DMS153 (cell line): ENCODE data around the gene FOXR2.

ENCODE experiments used
- DNase-seq: peaks from one replicate; lab custom pipeline; 2025; lab: John Stamatoyannopoulos, UW

The FOXR2 gene

GRCh38 chrX:55623100-55623499 lies at the start of gene FOXR2:
Gene FOXR2, plus strand, starts transcription at chrX:55623400. Its CDS starts 312 bp downstream, at chrX:55623712.
- DNase-seq = no peak

GRCh38 chrX:55579115-55579514 lies 44.1 kb upstream of the FOXR2 start:
- no peak for DNase-seq

GRCh38 chrX:55582447-55582846 lies 40.8 kb upstream of the FOXR2 start:
- DNase-seq = no peak

- DNase-seq = no peak
Observed at GRCh38 chrX:55593296-55593695, 29.9 kb upstream of the FOXR2 start.

- DNase-seq = no peak
Observed at GRCh38 chrX:55593756-55594257, 29.4 kb upstream of the FOXR2 start.

- no peak for DNase-seq
Observed at GRCh38 chrX:55598333-55598732, 24.9 kb upstream of the FOXR2 start.

- DNase-seq = no peak
Observed at GRCh38 chrX:55619547-55619946, 3.7 kb upstream of the FOXR2 start.

- no peak for DNase-seq
Observed at GRCh38 chrX:55624403-55624802, 1.2 kb downstream of the FOXR2 start.

- DNase-seq = no peak
Observed at GRCh38 chrX:55636109-55636508, 12.9 kb downstream of the FOXR2 start.

GRCh38 chrX:55638933-55639332 lies 15.7 kb downstream of the FOXR2 start:
- DNase-seq = no peak

GRCh38 chrX:55640854-55641253 lies 17.7 kb downstream of the FOXR2 start:
- DNase-seq = no peak

GRCh38 chrX:55648434-55648833 lies 25.2 kb downstream of the FOXR2 start:
- DNase-seq = no peak

- DNase-seq = no peak
Observed at GRCh38 chrX:55659931-55660330, 36.7 kb downstream of the FOXR2 start.

- DNase-seq = no peak
Observed at GRCh38 chrX:55663584-55663983, 40.4 kb downstream of the FOXR2 start.

- no peak for DNase-seq
Observed at GRCh38 chrX:55668084-55668483, 44.9 kb downstream of the FOXR2 start.
